ENCODE measurements around the gene CPEB4. TPM values are rescaled to one million over a fixed set of nuclear protein-coding genes. Genes with fewer than 3 reads are reported as not detected.

CPEB4 gene
- 26.1 and 26.6 TPM in 2 replicates for total RNA-seq (2014; rRNA removed; shearing (Covaris generic))
- 8.2 and 11.2 TPM in 2 replicates for polyA plus RNA-seq (2014; cell fraction: nucleus; rRNA removed)

DNA sequence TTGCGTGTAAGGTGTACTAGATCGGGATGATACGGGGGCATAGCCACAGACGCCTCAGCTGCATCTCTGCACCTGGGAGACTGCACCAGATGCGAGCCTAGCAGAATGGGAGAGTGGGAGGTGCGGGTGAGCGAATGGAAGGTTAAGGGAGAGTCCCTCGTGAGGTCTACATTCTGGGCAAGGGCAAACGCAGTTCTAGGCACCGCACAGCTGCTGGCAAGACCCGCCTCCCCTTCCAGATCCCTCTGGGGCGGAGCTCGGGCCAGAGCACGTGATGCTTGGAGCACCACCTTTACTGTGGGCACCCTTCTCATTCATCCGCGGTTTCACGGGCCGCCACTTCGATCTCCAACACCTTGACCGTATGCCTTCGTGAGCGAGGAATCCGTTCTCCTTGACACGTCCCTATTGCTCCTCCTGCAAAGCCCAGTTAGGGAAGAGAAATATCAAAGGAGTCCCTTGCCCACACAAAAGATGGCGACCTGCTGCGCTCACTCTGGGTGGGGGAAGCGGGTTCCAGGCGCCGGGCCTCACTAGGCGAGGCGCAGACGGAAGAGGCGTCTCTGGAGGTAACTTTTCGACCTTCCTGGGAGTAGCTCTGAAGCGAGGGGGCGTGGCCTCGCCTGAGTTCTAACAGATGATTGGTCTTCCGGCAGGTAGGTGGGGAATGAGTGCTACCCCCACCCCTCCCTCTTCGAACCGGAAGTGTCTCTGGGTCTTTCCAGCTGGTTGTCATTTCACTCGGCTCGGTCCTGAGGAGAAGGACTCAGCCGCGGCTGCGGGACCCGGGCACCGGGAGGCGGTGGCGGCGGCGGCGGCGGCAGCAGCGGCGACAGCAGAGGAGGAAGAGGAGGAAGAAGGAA, at the start of gene CPEB4:
Gene CPEB4, plus strand, starts transcription at position 740 of the 863 bp plus-strand sequence. CDS start 1,385 bp downstream, outside the sequence.
- DNase-seq (ENCODE audit: extremely low read depth, low read depth) = peak; percentile 100

DNA sequence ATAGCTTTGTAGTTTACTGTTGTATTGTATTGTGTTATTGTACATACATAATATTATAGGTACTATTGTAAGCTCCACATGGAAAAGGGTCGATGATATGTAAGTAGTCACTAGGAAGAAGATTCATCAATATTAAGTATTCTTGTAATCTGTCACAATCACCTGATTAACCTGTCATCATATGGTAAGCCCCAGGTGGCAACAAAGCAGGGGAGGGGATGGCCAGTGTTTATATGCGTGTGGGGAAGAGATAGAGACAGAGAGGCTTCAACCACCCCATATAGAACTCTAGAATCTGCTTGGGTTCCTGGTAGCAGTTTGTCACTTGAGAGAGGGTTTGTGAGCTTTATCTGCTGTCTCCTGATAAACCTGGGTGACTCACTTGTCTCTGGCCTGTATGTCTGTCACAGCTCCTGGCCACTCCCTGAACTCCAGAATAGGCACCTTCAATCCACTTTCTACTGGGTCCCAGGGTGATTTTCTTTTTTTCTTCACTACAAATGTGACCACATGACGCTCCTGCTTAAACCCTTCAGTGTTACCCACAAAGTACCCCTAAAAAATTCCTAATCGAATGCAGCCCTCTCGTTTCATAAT, 48.9 kb upstream of the CPEB4 start:
- no peak for DNase-seq (ENCODE audit: extremely low read depth, low read depth)

DNA sequence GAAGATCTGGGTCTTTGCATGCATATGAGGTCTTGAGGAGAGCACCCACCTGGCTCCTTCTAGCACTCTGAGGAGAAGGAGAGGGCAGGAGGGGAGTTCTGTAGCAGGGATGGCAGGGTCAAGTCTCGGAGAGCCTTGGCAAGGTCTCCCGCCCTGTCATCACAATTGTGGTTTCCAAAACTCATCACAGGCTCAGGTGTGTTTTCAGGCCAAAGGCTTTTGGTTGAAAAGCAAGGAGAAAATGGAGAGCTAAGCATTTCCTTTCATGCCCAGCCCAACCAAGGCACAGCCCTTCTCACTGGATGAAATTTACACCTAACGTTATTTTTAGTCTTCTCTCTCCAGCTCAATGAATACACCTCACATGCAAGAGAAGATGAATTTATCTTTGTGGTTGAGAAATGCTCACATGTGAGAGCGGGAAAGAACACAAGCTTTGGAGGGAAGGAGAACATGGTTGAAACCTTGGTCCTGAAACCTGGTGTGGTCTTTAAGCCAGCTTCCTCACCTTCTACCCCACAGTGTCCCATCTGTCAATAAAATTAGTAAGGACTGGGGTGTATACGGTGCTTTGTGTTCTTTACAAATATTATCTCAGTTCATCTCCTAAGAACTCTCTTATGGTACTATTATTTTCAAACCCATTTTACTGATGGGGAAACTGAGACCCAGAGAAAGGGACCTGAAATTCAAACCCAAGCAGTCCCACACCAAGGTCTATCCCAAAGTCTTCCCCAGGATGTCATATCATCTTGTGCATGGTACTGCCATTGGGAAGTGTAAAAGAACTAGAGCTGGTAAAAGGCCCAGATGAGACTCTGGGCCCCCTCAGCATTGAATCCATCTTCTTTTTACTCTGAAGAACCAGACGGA, 47.8 kb upstream of the CPEB4 start:
- no peak for DNase-seq (ENCODE audit: extremely low read depth, low read depth)

DNA sequence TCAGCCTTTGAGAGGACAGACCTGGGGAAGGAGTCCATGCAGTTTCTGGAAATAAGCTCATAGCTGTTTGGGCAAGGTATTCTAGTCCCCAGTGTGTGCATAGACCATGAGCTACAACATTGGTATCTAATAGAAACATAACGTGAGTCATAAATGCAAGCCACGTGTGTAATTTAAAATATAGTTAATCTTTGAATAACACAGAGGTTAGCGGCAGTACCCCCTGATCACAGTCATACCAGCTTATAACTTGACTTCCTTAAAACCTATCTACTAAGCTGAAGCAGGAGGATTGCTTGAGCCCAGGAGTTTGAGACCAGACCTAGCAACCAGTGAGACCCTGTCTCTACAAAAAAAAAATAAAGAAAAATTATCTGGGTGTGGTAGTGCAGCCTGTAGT, 46.4 kb upstream of the CPEB4 start:
- no peak for DNase-seq (ENCODE audit: extremely low read depth, low read depth)

DNA sequence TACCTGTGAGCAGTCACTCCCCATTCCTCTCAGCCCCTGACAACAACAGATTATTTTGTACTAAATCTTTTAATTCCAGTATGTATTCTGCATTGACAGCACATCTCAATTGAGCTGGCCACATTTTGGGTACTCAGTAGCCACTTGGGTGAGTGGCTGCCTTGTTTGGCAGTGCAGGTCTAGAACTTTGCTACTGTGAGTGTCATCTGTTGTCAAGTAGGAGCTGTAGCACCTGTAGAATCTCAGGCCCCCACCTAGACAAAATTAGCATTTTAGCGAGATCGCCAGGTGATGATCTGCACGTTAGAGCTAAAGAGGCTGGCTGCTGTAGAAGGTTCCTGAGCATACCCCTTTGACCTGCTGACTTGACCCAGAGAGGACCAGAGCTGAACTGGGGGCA, 44.4 kb upstream of the CPEB4 start:
- DNase-seq (ENCODE audit: extremely low read depth, low read depth) = no peak

DNA sequence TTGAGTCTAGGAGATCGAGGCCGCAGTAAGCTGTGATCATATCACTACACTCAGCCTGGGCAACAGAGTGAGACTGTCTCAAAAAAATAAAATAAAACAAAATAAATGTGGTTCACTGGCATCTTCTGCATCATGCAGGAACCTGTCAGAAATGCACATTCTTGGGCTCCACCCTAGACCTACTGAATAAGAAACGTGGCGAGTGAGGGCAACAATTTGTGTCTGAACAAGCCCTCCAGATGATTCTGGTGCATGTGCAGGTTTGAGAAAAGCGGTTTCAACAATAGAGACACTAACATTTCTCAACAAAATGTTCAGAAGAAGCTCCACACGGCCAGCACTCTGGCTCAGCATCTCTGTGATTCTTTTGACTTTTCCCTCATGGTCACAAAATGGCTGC, 42.8 kb upstream of the CPEB4 start:
- no peak for DNase-seq (ENCODE audit: extremely low read depth, low read depth)

DNA sequence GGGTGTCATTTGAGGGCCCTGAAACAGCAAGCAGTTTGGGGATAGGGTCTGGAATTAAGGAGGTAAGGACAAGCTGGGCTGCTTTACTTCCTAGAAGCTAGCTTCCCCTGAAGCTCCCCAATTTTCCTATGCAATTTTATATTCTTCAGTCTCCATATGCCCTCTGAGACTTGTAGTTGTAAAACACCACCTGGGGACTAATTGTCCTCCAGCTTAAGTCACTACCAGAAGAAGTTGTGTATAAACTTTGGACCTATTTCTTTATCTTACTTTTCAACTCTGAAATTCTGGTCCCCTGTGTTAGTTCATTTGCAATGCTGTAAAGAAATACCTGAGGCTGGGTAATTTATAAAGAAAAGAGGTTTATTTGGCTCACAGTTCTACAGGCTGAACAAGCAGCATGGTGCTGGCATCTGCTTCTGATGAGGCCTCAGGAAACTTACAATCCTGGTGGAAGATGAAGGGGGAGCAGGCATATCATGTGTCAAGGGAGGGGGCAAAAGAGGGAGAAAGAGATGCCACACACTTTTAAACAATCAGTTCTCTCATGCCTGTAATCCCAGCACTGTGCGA, 41.1 kb upstream of the CPEB4 start:
- DNase-seq (ENCODE audit: extremely low read depth, low read depth) = no peak

DNA sequence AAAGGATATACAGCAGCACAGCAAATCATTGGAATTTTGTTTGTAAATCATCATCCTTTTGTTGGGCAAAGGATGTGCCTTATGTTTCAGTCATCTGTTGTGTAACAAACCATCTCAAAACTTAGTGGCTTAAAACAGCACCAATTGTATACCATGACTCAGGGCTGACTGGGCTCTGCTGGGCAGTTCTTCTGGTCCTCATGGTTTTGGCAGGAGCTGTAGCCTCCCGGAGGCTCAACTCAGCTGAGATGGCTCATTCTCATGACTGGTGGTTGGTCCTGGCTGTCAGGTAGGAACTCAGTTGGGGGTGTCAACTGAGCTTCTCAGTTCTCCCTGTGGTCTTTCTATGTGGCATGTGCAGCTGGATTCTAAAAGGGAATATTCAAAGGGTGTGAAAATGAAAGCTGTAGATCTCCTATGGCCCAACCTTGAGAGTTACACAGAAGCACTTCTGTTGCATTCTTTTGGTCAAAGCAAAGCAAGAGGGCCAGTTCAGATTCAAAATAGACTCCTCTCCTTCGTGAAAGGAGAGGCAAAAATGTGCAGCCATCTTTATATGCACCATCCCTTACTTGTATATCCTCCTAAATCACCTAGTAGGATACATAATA, 39.1 kb upstream of the CPEB4 start:
- DNase-seq (ENCODE audit: extremely low read depth, low read depth) = no peak

DNA sequence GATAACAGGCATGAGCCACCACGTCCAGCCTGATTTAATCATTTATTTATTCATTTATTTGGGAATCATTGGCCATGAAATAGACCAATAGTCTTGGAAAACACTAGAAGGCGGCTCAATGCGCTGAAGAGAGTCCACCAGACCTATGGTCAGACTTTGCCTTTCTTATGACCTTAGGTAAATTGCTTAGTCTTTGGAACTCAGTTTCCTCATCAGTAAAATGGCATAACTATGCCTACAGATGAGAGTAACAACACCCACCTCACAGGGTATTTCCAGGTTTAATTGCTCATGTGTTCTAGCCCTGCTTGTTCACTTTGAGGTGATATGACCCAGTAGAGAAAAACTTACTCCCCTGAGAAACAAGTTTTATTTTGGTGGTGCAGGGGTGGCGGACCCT, 38.2 kb upstream of the CPEB4 start:
- DNase-seq (ENCODE audit: extremely low read depth, low read depth) = no peak

DNA sequence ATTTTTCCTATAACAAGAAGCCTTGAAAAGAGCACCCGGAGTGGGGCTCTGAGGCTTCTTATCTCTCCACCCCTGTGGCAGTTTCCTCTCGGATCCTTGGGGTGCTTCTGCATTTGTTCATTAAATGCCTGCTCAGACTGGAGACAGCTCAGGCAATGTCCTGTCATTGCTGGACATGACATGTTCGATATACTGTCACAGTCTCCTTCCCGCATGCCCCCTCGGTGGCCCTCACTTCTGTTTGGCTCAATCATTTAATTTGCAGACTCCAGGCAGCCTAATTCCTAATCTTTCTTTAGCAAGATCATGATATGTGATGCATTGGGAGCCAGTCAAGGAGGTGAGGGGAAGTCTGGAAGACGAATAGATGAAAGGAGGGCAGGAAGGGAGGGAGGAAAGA, 37.5 kb upstream of the CPEB4 start:
- DNase-seq (ENCODE audit: extremely low read depth, low read depth) = no peak

DNA sequence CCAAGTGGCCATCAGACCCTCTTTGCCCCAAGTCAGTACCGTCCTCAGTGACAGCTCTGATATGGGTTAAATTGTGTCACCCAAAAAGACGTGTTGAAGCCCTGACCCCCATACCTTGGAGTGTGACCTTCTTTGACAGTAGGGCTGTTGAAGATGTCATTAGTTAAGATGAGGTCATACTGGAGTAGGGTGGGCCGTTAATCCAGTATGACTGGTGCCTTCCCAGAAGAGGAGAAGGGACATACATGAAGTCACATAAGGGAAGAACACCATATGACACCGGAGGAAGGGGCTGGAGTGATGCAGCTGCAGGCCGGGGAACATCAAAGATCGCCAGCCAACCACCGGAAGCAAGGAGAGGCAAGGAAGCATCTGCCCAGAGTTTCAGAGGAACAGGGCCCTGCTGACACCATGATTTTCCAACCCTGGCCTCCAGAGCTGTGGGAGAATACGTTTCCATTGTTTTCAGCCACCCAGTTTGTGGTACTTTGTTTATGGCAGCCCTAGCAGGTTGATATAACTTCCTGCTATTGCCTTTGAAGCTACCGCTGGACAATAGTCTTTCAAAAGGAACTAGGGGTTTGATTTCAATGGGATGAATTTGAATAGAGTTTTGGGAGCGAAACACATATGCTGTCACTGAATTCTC, 36.4 kb upstream of the CPEB4 start:
- DNase-seq (ENCODE audit: extremely low read depth, low read depth) = no peak

DNA sequence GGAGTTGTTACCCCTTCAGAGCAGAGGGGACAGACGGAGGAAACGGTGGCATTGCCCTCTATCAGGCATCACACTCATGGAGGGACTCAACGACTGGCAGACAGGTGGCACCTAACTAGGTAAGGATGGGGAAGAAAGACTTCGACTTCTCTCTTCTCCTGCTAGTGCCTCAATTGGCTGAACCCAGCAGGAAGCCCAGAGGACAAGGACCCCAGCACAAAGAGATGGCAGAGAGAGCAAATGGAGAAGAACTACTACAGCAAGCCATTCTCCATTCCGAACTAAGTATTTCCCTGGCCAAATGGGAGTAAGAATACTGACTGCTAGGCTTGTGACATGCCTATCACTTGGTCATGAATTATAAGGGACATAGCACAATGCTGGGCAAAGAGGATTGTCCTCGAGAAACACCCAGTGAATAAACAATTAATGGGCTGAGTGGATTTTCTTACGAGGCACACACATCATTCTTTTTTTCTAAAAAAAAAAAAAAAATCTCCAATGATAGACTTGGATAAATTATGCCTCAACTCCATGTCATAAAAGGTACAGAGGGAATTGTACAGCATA, 35.3 kb upstream of the CPEB4 start:
- DNase-seq (ENCODE audit: extremely low read depth, low read depth) = no peak

DNA sequence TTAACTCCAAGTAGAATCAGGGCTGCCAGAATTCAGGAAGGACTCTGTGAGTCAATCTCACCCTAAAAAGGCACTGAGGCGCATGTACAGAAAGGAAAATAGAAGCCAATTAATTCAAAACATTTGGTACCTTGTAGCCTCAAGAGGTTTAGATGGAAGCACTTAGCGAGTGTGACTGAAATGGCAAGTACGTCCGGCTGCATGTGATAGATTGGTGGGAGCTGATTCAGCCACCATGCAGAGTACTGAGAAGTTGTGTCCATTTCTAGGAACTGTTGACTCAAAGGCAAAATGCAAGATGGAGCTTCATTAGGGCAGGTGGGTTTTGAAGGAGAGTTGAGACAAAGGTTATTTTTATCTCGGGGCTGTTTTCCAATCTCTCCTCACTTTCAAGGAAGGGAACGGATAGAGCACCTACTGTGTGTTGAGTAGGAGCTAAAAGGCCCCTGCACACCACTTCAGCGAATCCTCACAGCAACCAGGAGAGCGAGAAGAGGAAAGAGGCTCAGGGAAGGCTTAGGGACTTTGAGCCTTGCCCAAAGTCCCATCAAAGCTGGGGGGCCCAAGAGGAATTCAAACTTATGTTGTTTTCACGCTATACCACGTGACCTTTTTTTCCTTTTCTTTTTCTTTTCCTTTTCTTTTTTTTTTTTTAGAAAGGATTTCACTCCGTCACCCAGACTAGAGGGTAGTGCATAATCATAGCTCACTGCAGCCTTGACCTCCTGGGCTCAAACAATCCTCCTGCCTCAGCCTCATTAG, 34.6 kb upstream of the CPEB4 start:
- no peak for DNase-seq (ENCODE audit: extremely low read depth, low read depth)

DNA sequence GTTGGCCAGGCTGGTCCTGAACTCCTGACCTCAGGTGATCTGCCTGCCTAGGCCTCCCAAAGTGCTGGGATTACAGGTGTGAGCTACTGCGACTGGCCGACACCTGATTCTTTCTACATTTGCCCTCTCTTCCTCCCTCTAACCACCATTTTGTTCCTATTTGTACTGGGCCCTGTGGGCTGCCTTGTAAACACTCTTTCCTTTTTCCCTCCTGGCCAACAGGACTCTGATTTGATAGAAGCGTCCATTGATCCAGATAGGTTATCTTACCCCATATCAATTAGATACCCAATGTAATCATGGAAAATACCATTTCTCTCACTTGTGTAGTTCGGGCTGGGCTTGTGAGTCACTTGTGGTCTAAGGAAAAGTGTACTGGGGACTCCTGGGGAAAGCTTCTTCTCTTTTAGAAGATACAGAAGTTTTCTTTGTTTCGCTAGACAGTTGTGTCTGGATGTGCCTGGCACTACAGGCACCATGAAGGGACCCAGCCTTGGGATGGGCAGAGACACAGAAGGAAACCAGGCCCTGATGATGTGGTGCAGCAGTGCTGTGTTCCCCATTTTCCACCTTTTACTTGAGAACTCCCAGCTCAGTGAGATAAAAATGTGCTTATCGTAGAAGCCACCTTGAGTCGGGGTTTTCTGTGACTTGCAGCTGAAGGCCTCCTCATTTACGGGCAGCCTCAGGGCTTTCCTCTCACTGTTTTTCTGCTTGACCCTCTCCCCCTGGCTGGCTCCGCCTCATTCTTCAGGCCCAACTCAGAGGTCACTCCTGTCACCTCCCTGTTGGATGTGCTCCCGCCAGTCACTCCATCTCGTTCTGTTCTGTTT, 32.8 kb upstream of the CPEB4 start:
- no peak for DNase-seq (ENCODE audit: extremely low read depth, low read depth)

DNA sequence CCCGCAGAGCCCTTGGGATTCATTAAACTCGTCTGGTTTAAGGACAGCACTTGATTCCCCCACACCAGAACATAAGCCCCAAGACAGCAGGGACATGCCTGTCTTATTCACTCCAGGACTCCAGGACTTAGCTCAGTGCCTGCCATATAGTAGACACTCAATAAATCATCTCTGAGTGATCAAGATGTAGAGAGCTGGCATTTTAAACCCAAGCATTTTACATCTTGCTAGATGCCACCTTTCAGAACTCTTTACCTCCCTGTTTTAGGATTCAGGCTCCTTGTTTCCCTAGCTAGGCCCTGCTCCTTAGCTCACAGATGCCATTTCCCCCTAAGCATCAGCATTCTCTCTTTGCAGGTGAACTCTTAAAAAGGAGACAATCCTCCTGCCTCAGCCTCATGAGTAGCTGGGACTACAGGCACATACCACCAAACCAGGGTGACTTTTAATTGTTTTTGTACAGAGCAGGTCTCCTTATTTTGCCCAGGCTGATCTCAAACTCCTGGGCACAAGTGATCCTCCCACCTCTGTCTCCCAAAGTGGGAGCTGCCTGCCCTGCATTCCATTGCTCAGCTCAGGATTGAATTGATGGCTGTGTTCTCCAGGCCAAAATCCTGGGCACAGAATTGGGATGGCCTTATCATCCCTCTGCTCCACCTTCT, 32.0 kb upstream of the CPEB4 start:
- no peak for DNase-seq (ENCODE audit: extremely low read depth, low read depth)

DNA sequence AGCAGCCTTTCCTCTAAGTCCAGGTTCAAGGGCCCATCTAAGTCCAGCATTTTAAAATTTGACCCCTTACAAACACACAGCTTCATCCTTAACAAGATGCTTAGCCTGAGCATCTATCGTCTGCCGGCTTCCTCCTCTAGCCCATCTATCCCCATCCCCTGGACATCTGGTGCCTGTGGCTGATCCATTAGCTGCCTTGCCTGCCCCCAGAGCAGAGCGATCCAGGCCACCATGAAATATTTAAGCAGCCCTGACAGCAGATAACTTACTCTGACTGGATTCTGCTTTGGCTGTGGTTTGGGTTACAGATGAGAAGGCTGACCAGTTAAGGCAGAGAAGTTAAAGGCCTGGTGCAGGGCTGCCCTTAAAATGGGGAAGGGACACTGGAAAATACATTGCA, 30.9 kb upstream of the CPEB4 start:
- DNase-seq (ENCODE audit: extremely low read depth, low read depth) = no peak

DNA sequence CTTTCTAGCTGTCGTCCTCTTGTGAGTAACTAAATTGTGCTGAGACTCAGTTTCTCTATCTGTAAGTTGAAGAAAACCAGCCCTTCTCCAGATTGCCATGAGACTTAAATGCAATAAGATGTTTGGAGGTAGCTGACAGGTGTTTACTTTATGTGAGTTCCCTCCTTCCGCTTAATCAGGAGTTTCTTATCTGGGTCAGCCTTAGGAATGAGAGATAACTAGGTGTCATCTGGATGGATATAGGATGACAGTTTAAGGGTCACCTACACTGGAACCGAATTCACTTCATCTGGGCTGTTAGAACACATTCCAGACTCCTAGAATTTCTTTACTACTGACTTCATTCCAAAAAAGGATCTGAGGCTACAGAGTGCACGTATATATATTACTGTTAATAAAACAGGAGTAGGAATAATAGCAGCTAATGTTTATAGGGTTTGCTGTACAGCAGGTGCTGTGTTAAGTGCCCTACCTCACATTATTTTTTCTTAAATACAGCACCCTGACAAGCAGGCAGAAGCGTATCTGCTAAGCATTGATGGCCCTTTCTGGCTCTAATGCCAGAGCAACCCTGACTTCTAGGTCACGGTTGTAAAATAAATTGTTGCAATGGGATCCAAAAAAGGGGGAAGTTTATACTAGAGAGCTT, 30.0 kb upstream of the CPEB4 start:
- no peak for DNase-seq (ENCODE audit: extremely low read depth, low read depth)

All from NCI-H460 (cell line).